ENCODE data around the gene PLPP6. TPM values are rescaled to one million over a fixed set of nuclear protein-coding genes. Genes with fewer than 3 reads are reported as not detected.
"Not testable (repeated sequence)": the region's sequence is repeated elsewhere in the genome, so short reads cannot be mapped to it uniquely, and the experiment has no call there.

PLPP6 gene
- total and polyA plus RNA-seq, 3 donors from 2014 or later, result 9.5 to 10.8 (median 10.4) TPM

DNA sequence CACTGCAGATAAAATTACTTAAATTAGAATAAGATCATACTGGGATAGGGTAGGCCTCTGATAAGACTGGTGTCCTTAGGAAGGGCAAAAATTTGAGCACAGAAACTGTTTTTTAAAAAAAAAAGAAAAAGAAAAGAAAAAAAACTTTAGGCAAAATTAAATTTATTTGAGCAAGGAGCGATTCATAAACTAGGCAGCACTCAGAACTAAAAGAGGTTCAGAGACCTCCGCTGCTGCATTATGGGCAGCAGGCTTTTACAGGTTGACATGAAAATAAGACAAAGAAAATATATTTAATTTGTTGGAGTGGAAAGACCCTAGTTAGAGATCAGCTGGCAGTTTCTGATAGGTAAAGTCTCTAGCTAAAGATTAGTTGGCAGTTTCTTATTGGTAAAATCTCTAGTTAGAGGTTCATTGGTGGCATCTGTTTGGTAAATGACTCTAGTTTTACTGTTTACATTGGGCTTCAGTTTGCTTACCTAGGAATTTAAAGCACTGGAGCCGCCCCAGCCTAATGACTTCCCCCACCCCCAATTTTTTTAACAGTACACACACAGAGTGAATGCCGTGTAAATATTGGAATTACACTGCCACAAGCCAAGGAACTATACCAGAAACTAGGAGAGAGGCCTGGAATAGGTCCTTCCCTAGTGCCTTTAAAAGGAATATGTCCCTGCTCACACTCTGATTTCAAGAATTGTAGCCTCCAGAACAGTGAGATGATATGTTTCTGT, 4.5 kb upstream of the PLPP6 start:
- H3K27me3 ChIP-seq, result no peaks in the 10 kb centered on the region
- DNase-seq, result no peak
- no peak overlapping the region for H3K27ac ChIP-seq
- no peak overlapping the region for H3K4me3 ChIP-seq
- H3K4me1 ChIP-seq, result no peaks in the 10 kb centered on the region
- intact Hi-C loops (cut with DNase I; ENCODE audit: low total_unique reads), result no loop called here
- no peak for TF ChIP-seq POLR2A (IDR thresholded peaks at IDR 0.05)
- TF ChIP-seq, protein P1, sequence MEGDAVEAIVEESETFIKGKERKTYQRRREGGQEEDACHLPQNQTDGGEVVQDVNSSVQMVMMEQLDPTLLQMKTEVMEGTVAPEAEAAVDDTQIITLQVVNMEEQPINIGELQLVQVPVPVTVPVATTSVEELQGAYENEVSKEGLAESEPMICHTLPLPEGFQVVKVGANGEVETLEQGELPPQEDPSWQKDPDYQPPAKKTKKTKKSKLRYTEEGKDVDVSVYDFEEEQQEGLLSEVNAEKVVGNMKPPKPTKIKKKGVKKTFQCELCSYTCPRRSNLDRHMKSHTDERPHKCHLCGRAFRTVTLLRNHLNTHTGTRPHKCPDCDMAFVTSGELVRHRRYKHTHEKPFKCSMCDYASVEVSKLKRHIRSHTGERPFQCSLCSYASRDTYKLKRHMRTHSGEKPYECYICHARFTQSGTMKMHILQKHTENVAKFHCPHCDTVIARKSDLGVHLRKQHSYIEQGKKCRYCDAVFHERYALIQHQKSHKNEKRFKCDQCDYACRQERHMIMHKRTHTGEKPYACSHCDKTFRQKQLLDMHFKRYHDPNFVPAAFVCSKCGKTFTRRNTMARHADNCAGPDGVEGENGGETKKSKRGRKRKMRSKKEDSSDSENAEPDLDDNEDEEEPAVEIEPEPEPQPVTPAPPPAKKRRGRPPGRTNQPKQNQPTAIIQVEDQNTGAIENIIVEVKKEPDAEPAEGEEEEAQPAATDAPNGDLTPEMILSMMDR (IDR thresholded peaks at IDR 0.05), result no peak
- no peaks in the 10 kb centered on the region for H3K9me3 ChIP-seq
- WGBS, 2 donors, result 92 to 96% methylated on average over 4 of the region's 4 CpGs
- no peaks in the 10 kb centered on the region for H3K36me3 ChIP-seq (ENCODE audit: low read depth, missing control alignments)

DNA sequence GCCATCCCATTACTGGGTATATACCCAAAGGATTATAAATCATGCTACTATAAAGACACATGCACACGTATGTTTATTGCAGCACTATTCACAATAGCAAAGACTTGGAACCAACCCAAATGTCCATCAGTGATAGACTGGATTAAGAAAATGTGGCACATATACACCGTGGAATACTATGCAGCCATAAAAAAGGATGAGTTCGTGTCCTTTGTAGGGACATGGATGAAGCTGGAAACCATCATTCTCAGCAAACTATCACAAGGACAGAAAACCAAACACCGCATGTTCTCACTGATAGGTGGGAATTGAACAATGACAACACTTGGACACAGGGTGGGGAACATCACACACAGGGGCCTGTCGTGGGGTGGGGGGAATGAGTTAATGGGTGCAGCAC, 1.4 kb upstream of the PLPP6 start:
- not testable (repeated sequence) for H3K9me3 ChIP-seq; H3K4me3 ChIP-seq; H3K36me3 ChIP-seq (ENCODE audit: low read depth, missing control alignments); H3K27ac ChIP-seq; DNase-seq; H3K27me3 ChIP-seq; H3K4me1 ChIP-seq
- WGBS, 2 donors, result 93 to 100% methylated on average over 2 to 5 of the region's 5 CpGs
- intact Hi-C loops (cut with DNase I; ENCODE audit: low total_unique reads), result loop anchor here (5.0 kb wide), 1 partner anchor 82 kb away; the partner anchor contains the start of gene AK3

DNA sequence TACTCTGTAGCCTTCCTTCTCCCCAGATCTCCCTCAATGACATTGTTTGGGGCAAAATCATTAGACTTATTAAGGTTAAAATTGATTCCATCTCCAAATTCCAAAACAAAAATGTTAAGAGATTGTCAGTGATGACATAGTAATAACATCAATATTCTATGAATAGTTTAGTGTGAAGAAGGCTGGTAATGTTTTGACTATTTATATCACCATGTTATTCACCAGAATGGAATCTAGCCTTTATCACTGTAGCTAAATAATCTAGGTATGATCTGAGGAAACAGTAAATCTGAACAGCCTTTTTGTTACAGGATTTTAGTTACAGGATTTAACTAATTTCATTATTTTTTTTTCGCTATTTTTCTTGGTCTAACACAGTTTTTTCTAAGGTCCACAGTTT, 929 bp upstream of the PLPP6 start:
- WGBS, 2 donors, result 47 to 67% methylated on average over 1 of the region's 1 CpG
- no peak overlapping the region for H3K27ac ChIP-seq
- TF ChIP-seq POLR2A (IDR thresholded peaks at IDR 0.05), result no peak
- TF ChIP-seq, protein P1 (IDR thresholded peaks at IDR 0.05), result no peak

DNA sequence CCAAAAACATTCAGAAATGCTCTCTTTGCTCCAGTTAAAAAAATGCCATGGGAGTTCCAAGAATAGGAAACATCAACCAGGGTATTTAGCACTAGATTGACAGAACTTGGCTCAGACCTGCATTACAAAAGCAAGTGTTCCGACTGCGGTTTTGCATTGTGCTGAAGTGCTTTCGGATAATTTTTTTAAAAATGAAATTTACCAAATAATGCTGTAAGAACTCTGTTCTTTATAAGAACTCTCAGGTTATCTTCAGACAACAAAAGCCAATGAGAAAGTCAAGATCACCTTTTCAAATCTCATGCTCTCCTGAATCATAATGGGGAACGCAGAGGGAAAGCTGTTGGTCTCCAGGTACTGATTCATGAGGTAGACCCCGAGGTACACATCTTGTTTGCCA, 483 bp upstream of the PLPP6 start:
- no peaks in the 10 kb centered on the region for H3K9me3 ChIP-seq
- intact Hi-C loops (cut with DNase I; ENCODE audit: low total_unique reads), result loop anchor here (5.0 kb wide), 1 partner anchor 81 kb away; the partner anchor contains the start of gene AK3
- H3K27ac ChIP-seq, result peak overlapping the region; percentile 69 to 84
- H3K27me3 ChIP-seq, result no peaks in the 10 kb centered on the region
- peak overlapping the region; percentile 77 to 81 for H3K4me3 ChIP-seq
- H3K36me3 ChIP-seq (ENCODE audit: low read depth, missing control alignments), result no peaks in the 10 kb centered on the region
- 3 to 6% methylated on average over 5 of the region's 5 CpGs for WGBS, 2 donors
- TF ChIP-seq POLR2A (IDR thresholded peaks at IDR 0.05), result no peak
- TF ChIP-seq, protein P1 (IDR thresholded peaks at IDR 0.05), result no peak
- no peaks in the 10 kb centered on the region for H3K4me1 ChIP-seq
- no peak for DNase-seq

More for the DNA sequence above, 929 bp upstream of the PLPP6 start:
- no peaks in the 10 kb centered on the region for H3K4me1 ChIP-seq
- no peaks in the 10 kb centered on the region for H3K9me3 ChIP-seq
- H3K27me3 ChIP-seq, result no peaks in the 10 kb centered on the region
- intact Hi-C loops (cut with DNase I; ENCODE audit: low total_unique reads), result loop anchor here (5.0 kb wide), 1 partner anchor 81 kb away; the partner anchor contains the start of gene AK3
- H3K36me3 ChIP-seq (ENCODE audit: low read depth, missing control alignments), result no peaks in the 10 kb centered on the region
- peak overlapping the region in 1 of 2 donors; percentile 81 for H3K4me3 ChIP-seq
- no peak for DNase-seq

DNA sequence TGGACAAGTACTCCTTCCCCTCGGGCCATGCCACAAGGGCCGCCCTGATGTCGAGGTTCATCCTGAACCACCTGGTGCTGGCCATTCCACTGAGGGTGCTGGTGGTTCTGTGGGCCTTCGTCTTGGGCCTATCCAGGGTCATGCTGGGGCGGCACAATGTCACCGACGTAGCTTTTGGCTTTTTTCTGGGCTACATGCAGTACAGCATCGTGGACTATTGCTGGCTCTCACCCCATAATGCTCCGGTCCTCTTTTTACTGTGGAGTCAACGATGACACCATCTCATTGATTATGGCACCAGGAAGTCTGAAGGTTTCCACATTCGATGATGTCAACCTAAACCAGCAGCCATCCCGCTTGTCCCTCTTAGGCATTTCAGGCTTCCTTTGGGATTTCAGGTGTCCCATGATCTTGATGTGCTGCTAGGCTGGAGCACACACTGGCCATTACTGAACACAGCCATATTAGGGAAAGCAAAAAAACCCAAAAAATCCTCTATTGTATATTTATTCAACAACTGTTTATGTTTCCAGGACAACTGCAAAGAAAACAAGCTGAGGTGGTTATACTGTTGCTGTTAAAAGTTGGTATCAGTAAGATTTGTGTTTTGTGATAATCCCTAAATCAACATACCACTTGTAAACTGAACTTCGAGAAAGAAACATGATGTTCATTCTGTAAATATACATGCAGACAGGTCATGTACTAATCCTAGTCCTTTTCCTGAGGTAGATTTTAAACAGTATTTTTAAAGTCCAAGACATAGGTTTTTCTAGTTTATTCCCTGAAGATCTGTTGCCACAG, 1.1 kb downstream of the PLPP6 start:
- 48 to 63% methylated on average over 11 to 13 of the region's 13 CpGs for WGBS, 2 donors
- intact Hi-C loops (cut with DNase I; ENCODE audit: low total_unique reads), result loop anchor here (5.0 kb wide), 1 partner anchor 79 kb away; the partner anchor contains the start of gene AK3
- peak overlapping the region; percentile 69 to 84 for H3K27ac ChIP-seq

More for the DNA sequence above, 1.1 kb downstream of the PLPP6 start:
- no peak for DNase-seq
- TF ChIP-seq, protein P1 (IDR thresholded peaks at IDR 0.05), result no peak
- no peak for TF ChIP-seq POLR2A (IDR thresholded peaks at IDR 0.05)
- Histone ChIP-seq H3K4me3 (peak overlapping the region; percentile 77 to 81), H3K9me3 (no peaks in the 10 kb centered on the region), H3K27me3 (no peaks in the 10 kb centered on the region), H3K4me1 (no peaks in the 10 kb centered on the region), H3K36me3 (ENCODE audit: low read depth, missing control alignments) (no peaks in the 10 kb centered on the region)

Data from testis (tissue), 3 donors.